Neural crest cell (in vitro differentiated cells): ENCODE data around the gene EIF4A3. TPM values are rescaled to one million over a fixed set of nuclear protein-coding genes. Genes with fewer than 3 reads are reported as not detected.
"Not testable (repeated sequence)": the region's sequence is repeated elsewhere in the genome, so short reads cannot be mapped to it uniquely, and the experiment has no call there.

Experiments
- DNase-seq: peaks from one replicate; pipeline ENCODE4 v3.0.0; 2021; ENCODE audit warnings: low read depth, mixed read lengths, low spot score
- H3K27ac Mint-ChIP-seq: one replicate; pipeline ENCODE4 v1.8.0; 2021; ENCODE audit warnings: mild to moderate bottlenecking, mixed read lengths; ENCODE audit not compliant: unreplicated experiment
- H3K27me3 Mint-ChIP-seq: 2 replicates; pipeline ENCODE4 v1.8.0; 2021; ENCODE audit warnings: low read depth, mild to moderate bottlenecking, mixed read lengths
- H3K36me3 Mint-ChIP-seq: 2 replicates; pipeline ENCODE4 v1.8.0; 2021; ENCODE audit warnings: low read depth, mild to moderate bottlenecking, mixed read lengths
- H3K4me1 Mint-ChIP-seq: 2 replicates; pipeline ENCODE4 v1.8.0; 2021; ENCODE audit warnings: mixed read lengths
- H3K4me3 Mint-ChIP-seq: one replicate; pipeline ENCODE4 v1.8.0; 2021; ENCODE audit warnings: mild to moderate bottlenecking, mixed read lengths
- H3K9me3 Mint-ChIP-seq: 2 replicates; pipeline ENCODE4 v1.8.0; 2021; ENCODE audit warnings: mixed read lengths
- total RNA-seq: library from RNA; stranded (reverse); gene quantifications from 2 replicates; pipeline ENCODE4 v1.2.1, GENCODE V29; 2021
- TF ChIP-seq, protein P1 (sequence below): fragments of 200-600 bp; sonication (generic); conservative IDR thresholded peaks from 2 replicates; pipeline ENCODE4 v1.5.0; 2021; ENCODE audit warnings: antibody characterized with exemption, mild to moderate bottlenecking

Gene EIF4A3
- total RNA-seq, 1 donor from 2014 or later = 141 TPM

DNA sequence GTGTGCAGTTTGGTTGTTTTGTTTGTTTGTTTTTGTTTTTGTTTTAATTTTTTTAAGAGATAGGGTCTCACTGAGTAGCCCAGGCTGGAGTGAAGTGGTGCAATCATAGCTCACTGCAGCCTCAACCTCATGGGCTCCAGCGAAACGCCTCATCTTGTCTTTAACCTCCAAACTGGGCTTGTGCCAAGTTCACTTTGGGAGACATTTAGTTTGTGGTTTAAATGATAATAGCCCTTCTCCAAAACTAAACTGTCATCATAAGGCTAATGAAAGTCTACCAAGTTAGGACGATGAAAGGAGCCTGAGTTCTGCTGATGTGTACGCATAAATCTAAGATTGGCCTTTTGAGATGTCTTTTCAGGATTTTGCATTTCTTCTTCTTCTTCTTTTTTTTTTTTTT, 16.4 kb upstream of the EIF4A3 start:
- Mint-ChIP-seq H3K27me3 (peaks cover 7% of the 10 kb centered on the region), H3K9me3 (no peaks in the 10 kb centered on the region), H3K27ac (no peak overlapping the region), H3K4me1 (peaks cover 18% of the 10 kb centered on the region), H3K36me3 (no peaks in the 10 kb centered on the region), H3K4me3 (no peak overlapping the region)
- TF ChIP-seq, protein P1, sequence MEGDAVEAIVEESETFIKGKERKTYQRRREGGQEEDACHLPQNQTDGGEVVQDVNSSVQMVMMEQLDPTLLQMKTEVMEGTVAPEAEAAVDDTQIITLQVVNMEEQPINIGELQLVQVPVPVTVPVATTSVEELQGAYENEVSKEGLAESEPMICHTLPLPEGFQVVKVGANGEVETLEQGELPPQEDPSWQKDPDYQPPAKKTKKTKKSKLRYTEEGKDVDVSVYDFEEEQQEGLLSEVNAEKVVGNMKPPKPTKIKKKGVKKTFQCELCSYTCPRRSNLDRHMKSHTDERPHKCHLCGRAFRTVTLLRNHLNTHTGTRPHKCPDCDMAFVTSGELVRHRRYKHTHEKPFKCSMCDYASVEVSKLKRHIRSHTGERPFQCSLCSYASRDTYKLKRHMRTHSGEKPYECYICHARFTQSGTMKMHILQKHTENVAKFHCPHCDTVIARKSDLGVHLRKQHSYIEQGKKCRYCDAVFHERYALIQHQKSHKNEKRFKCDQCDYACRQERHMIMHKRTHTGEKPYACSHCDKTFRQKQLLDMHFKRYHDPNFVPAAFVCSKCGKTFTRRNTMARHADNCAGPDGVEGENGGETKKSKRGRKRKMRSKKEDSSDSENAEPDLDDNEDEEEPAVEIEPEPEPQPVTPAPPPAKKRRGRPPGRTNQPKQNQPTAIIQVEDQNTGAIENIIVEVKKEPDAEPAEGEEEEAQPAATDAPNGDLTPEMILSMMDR = no peak
- no peak for DNase-seq

DNA sequence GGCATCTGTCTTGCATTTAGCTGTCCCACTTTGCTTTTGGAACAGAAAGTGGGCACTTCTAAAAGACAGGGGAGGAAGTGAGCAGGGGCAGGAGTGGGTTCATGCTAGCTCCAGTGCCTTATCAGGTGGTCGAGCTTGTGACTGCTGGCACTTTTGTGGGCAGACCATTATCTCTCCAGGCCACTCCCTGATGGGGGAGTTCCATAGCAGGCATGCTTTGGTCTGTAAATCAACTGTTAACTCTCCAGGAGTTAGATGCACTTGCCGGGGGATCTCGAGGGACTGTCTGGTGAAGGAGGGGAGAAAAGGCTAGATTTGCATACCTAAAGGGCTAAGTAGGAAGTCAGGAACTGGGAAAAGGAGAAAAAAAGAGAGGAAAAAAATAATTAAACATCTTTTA, 13.6 kb upstream of the EIF4A3 start:
- Mint-ChIP-seq H3K9me3 (peaks cover 5% of the 10 kb centered on the region), H3K4me1 (peaks cover 24% of the 10 kb centered on the region), H3K27ac (no peak overlapping the region), H3K27me3 (peaks cover 7% of the 10 kb centered on the region), H3K4me3 (no peak overlapping the region), H3K36me3 (peaks cover 3% of the 10 kb centered on the region)
- TF ChIP-seq, protein P1 = no peak
- DNase-seq = no peak

DNA sequence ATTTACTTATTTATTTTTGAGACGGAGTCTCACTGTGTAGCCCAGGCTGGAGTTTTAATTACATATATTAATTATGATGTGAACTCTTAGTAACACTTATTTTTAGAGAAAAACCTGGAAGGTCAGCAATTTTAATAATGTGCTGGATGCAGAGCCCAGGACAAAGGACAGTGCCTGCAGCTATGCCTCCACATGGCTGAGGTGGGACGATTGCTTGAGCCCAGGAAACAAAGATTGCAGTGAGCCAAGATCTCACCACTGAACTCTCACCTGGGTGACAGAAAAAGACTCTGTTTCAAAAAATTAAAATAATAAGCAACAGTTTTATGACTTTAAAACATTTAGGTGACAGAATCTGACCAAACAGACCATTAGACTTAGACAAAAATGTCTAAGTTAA, 11.9 kb upstream of the EIF4A3 start:
- Mint-ChIP-seq H3K36me3 (peaks cover 7% of the 10 kb centered on the region), H3K9me3 (peaks cover 8% of the 10 kb centered on the region), H3K4me1 (peaks cover 27% of the 10 kb centered on the region), H3K27ac (no peak overlapping the region), H3K4me3 (no peak overlapping the region), H3K27me3 (peaks cover 7% of the 10 kb centered on the region)
- TF ChIP-seq, protein P1 = no peak
- no peak for DNase-seq

DNA sequence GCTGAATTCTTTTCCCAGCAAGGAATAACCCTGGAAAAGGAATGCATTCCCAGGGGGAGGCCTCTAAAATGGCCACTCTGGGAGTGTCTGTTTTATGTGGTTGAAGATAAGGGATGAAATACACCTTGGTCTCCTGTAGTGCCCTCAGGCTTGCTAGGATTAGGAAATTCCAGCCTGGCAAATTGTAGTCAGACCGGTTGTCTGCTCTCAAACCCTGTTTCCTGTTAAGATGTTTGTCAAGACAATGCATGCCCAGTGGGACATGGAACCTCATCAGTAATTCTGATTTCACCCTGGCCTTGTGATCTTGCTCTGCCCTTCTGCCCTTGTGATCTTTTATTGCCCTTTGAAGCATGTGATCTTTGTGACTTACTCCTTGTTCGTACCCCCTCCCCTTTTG, 8.7 kb upstream of the EIF4A3 start:
- not testable (repeated sequence) for DNase-seq, H3K9me3 Mint-ChIP-seq, H3K4me3 Mint-ChIP-seq, H3K27me3 Mint-ChIP-seq, H3K36me3 Mint-ChIP-seq, H3K27ac Mint-ChIP-seq
- peaks cover 31% of the 10 kb centered on the region for H3K4me1 Mint-ChIP-seq

DNA sequence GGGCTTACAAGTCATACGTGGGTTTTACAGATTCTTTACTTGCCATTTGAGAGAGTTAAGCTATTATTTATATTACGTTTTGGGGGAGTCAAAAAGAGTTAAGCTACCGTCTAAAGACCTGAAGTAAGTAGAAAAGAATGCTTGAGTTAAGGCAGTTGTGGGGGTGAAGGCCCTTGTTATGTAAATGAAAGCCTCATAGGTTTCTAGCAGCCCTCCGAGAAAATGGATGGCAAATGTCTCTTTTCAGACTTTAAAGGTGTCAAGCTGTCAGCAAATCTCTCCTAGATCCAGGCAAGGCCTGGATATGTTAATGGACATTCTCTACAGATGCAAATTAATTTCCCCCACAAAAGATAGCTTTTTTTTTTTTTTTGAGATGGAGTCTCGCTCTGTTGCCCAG, 7.2 kb upstream of the EIF4A3 start:
- Mint-ChIP-seq H3K4me1 (peaks cover 24% of the 10 kb centered on the region), H3K4me3 (no peak overlapping the region), H3K36me3 (peaks cover 7% of the 10 kb centered on the region), H3K27ac (no peak overlapping the region), H3K27me3 (no peaks in the 10 kb centered on the region), H3K9me3 (peaks cover 8% of the 10 kb centered on the region)
- TF ChIP-seq, protein P1 = no peak
- DNase-seq = no peak

DNA sequence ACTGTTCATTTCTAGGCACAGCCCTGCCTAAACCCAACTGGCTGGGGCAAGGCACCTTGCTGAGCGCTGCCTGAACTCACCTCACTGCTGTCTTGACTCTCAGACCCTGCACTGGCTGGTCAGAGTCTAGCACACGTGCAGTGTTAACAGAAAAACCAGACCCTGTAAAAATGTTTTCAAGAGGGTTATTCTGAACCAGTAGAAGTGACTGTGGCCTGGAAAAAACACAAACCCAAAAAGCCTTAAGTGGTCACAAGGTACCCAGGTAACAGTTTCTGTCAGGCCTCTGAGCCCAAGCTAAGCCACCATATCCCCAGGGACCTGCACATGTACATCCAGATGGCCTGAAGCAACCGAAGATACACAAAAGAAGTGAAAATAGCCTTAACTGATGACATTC, 6.1 kb upstream of the EIF4A3 start:
- Mint-ChIP-seq H3K9me3 (peaks cover 8% of the 10 kb centered on the region), H3K27me3 (no peaks in the 10 kb centered on the region)

More for the DNA sequence above, 6.1 kb upstream of the EIF4A3 start:
- H3K4me3 Mint-ChIP-seq = peak overlapping the region; percentile 51
- TF ChIP-seq, protein P1 = no peak
- H3K36me3 Mint-ChIP-seq = peaks cover 7% of the 10 kb centered on the region
- H3K4me1 Mint-ChIP-seq = peaks cover 27% of the 10 kb centered on the region
- DNase-seq = no peak
- H3K27ac Mint-ChIP-seq = no peak overlapping the region
